Astrocyte of the cerebellum (primary cell): Measurements from ENCODE around the gene COL20A1.
"Not testable (repeated sequence)": the region's sequence is repeated elsewhere in the genome, so short reads cannot be mapped to it uniquely, and the experiment has no call there.

Experiments used
- DNase-seq: peaks from one replicate; pipeline ENCODE4 v3.0.0-alpha.2; 2011; ENCODE audit warnings: low read depth
- H3K4me3 ChIP-seq: 2 replicates; pipeline ENCODE4 v1.5.1; 2011; ENCODE audit warnings: mild to moderate bottlenecking, low read depth, low read length, moderate library complexity
- in situ Hi-C: cut with HindIII; loops from 2 replicates; pipeline ENCODE4 v1.10.0; 2017; ENCODE audit warnings: low sequenced_read_pairs
- TF ChIP-seq, protein P1 (sequence below): IDR thresholded peaks from 2 replicates; pipeline ENCODE4 v1.5.1; 2012; ENCODE audit warnings: low read length, low read depth, moderate library complexity, mild to moderate bottlenecking; ENCODE audit errors: missing control alignments

COL20A1 gene

DNA sequence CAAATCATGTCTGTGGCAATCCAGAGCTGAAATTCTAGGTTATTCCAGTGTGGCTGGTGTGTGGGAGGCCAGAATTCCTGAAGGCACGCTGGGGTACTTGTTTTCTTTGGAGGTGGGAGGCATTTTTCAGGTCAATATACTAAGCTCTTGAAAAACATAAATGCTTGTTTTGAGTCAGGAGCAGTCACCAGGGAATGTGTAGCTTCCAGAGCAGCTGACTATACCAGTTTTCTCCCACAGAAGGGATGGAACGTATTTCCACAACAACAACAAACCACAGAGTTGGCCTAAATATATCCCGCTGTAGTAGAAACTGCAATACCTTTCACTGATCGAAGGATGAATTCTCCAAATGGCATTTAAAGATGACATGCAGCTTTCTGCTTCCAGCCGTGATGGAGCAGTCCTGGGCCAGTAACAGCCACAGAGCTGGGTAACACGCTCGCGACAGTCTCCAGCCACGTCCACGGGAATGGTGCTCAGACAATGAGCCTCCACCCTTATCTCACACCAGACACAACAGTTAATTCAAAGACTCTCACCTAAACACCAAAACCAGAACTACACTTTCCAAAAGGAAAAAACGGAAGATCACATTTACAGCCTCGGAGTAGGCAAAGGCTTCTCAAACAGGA is 44.9 kb downstream of the COL20A1 start:
- TF ChIP-seq, protein P1, sequence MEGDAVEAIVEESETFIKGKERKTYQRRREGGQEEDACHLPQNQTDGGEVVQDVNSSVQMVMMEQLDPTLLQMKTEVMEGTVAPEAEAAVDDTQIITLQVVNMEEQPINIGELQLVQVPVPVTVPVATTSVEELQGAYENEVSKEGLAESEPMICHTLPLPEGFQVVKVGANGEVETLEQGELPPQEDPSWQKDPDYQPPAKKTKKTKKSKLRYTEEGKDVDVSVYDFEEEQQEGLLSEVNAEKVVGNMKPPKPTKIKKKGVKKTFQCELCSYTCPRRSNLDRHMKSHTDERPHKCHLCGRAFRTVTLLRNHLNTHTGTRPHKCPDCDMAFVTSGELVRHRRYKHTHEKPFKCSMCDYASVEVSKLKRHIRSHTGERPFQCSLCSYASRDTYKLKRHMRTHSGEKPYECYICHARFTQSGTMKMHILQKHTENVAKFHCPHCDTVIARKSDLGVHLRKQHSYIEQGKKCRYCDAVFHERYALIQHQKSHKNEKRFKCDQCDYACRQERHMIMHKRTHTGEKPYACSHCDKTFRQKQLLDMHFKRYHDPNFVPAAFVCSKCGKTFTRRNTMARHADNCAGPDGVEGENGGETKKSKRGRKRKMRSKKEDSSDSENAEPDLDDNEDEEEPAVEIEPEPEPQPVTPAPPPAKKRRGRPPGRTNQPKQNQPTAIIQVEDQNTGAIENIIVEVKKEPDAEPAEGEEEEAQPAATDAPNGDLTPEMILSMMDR = no peak
- in situ Hi-C loops = no loop called here

DNA sequence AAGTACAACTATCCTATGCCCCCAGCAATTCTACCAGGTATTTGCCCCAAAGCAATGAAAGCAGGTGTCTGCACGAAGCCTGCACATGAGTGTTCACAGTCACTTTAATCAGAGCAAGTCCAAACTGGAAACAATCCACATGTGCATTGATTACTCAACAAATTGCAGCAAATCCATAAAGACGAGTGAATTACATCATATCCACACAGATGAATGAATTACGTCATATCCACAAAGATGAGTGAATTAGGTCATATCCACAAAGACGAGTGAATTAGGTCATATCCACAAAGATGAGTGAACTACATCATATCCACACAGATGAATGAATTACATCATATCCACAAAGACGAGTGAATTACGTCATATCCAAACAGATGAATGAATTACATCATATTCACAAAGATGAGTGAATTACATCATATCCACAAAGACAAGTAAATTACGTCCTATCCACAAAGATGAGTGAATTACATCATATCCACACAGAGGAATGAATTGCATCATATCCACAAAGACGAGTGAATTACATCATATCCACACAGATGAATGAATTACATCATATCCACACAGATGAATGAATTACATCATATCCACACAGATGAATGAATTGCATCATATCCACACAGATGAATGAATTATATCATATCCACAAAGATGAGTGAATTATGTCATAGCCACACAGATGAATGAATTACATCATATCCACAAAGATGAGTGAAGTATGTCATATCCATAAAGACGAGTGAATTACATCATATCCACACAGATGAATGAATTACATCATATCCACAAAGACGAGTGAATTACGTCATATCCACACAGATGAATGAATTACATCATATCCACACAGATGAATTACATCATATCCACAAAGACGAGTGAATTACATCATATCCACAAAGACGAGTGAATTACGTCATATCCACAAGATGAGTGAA is 46.4 kb downstream of the COL20A1 start:
- in situ Hi-C loops, H3K4me3 ChIP-seq, DNase-seq: not testable (repeated sequence)

More for the DNA sequence above, 44.9 kb downstream of the COL20A1 start:
- DNase-seq = peak; percentile 9
- no peak overlapping the region for H3K4me3 ChIP-seq

DNA sequence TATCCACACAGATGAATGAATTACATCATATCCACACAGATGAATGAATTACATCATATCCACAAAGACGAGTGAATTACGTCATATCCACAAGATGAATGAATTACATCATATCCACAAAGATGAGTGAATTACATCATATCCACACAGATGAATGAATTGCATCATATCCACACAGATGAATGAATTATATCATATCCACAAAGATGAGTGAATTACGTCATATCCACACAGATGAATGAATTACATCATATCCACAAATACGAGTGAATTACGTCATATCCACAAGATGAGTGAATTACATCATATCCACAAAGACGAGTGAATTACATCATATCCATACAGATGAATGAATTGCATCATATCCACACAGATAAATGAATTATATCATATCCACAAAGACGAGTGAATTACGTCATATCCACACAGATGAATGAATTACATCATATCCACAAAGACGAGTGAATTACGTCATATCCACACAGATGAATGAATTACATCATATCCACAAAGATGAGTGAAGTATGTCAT is 47.2 kb downstream of the COL20A1 start:
- in situ Hi-C loops, H3K4me3 ChIP-seq, DNase-seq: not testable (repeated sequence)

DNA sequence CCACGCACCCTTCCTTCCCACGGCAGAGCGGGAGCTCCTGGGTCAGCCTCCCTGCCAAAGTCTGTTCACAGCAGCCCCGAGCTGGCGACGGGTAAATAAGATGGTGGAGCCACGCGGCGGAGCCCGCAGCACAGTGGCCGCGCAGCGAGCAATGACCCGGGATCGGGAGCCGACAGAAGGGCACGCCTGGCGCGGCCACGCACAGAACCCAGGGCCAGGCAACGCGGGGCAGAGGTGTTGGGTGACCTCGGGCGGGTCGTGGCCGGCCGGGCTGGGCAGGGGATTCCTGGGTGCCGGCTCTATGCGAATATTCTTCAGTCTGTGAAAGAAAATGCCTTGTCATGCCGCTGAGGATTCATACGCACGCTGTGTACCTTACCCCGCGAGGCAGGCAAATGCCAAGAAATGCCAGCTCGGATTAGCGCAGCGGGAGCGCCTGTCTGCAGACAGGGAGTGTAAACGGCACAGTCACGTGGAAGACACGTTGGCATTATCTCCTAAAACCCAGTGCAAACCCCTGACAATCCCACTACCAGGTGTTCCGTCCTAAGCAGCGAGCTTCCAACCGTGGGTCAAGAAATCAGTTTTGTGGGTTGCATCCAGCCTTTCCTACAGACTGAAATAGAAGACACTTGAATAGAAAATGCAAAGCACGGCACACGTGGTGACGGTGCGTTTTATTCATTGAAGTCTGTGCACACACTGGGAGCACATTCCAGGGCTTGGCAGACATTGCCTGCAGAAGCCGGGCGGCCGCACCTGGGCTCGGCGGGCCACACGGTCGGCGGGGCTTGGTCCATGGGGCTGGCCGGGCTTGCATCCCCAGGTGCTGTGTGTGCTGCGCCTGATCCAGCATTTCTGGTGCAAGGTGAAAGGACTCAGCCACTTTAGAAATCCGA is 49.8 kb downstream of the COL20A1 start:
- H3K4me3 ChIP-seq = no peak overlapping the region
- DNase-seq = no peak
- in situ Hi-C loops = no loop called here
- TF ChIP-seq, protein P1 = no peak

DNA sequence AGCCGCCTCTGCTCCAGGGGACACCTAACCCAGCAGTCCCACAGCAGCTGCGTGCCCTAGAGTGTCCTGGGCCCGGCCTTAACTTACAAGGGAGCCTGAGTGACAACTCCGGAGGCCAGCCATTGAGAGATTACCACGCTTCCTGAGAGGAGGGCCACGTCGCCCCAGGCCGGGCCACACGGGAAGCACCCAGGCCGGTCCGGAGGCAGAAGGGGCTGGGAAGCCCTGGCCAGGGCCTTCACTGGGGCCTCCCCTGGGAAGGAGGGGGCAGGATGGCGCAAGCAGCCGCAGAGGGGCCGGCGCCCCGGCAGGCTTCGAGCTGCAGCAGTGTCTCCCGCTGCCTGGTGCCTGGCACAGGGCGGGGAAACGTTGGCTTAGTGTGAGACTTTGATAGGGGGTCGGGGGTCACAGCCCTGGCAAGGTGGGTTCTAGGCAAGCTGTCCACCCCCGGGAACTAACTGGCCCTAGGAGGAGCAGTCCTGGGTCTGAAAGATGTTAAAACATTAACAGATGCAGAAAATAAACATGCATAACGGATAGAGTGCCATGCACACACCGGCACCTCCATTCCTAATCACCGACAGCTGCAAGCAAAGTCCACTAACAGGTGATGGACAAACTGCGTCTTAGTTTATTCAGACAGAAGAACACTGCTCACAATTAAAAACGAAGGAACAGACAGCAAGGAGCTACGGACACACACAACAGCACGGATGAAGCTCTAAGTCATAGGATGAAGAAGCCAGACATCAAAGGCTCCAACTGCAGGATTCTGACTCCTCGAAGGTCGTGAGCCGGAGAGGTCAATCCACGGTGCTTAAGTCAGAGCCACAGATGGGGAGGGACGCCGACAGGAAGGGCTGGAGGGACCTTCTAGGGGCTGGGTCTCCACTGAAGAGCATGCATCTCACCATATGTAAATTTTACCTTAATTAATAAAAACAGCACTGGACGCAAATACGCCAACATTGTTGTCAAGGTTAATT is 50.8 kb downstream of the COL20A1 start:
- in situ Hi-C loops = no loop called here
- no peak for DNase-seq
- no peak overlapping the region for H3K4me3 ChIP-seq
- TF ChIP-seq, protein P1 = no peak

DNA sequence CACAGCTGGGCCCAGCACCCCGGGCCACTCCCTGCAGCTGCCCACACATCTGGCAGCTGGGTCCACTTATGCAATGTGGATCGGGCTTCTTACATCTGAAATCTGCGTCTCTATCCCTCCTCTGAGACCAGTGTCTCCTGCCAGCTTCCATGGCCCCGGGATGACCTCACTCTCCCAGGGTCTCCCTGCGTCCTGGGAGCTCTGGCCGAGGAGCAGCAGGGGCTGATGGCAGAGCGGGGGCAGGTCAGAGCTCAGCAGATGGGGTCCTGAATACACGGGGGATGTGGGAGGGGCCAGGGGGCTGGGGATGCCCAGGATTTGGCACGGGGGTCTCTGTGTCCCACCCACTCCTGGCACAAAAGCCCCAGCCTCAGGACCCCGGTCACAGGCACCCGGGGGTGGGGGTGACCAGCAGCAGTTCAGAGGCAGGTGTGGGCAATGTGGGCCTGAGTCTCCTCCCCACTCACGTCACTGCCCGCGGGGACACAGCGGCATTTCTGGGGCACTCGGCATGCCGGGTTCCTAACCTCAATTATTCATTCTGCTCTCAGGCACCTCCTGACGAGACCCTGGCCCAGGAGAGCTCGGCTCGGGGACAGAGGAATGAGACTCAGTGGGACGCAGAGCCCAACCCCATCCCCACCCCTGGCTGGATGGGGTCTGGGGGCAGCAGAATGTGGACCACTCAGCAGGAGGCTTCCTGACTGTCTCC is 51.8 kb downstream of the COL20A1 start:
- TF ChIP-seq, protein P1 = no peak

More for the DNA sequence above, 51.8 kb downstream of the COL20A1 start:
- no peak for DNase-seq
- no peak overlapping the region for H3K4me3 ChIP-seq
- in situ Hi-C loops = no loop called here
